C4-2B (cell line): ENCODE results near the gene NDUFAF5.

Experiments used
- CTCF ChIP-seq: fragments of 450-650 bp; conservative IDR thresholded peaks from 2 replicates; pipeline ENCODE4 v1.5.1; 2017; ENCODE audit warnings: mild to moderate bottlenecking
- ZFX ChIP-seq: fragments of 450-650 bp; IDR thresholded peaks from 2 replicates; pipeline ENCODE4 v1.6.1; 2017

- TF ChIP-seq CTCF (no peak), ZFX (no peak)
These were observed 6.0 kb upstream of the NDUFAF5 start for GRCh38 chr20:13778827-13779226.
